Measurements from ENCODE around the gene CNP. TPM values are rescaled to one million over a fixed set of nuclear protein-coding genes. Genes with fewer than 3 reads are reported as not detected.

Gene CNP
- total and polyA plus RNA-seq, 10 of the 15 experiments (the other 5 are each of a cell fraction or from before 2014, with no cell fraction given), result 1.8 to 60.7 (median 31.4) TPM

DNA sequence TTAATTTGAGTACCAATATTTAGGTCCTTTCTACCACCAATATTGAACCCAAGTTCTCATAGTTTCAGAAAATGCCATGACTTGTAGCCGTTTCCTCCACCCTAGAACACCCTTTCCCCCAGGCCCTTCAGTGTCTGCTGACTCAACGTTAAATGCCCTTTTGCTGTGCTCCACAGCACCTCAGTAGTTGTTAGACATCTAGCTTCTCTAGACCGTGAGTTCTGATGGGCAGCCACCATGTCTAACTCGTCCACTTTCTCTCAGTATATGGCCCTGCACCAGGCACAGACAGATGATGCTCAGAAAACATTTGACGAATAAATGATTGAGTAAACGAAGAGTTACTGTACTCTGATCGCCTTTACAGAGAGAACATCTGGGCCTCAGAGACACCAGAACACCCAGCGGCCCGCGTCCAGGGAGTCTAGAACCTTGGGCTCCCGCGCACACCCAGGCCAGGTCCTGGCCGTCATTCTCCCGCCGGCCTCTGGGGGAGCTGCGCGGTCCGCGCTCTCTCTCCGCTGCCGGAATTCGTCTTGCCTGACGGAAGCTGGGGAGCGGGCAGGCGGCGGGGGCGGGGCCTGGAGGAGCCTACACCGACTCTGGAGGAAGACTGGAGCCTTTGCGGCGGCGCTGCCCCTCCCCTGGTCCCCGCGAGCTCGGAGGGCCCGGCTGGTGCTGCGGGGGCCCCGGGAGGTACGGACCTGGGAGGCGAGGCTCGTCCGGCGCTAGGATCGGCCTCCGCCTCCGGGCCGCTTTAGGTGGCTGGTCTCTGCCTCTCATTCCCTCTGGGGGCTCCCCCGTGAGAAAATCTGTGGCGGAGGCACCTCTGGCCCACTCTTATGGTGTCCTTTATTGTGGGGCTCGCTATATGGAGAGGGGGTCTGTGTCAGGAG lies 53.2 kb downstream of the CNP start, which contains the start of gene NKIRAS2 (continued):
- TF ChIP-seq, protein P1, sequence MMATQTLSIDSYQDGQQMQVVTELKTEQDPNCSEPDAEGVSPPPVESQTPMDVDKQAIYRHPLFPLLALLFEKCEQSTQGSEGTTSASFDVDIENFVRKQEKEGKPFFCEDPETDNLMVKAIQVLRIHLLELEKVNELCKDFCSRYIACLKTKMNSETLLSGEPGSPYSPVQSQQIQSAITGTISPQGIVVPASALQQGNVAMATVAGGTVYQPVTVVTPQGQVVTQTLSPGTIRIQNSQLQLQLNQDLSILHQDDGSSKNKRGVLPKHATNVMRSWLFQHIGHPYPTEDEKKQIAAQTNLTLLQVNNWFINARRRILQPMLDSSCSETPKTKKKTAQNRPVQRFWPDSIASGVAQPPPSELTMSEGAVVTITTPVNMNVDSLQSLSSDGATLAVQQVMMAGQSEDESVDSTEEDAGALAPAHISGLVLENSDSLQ (IDR thresholded peaks at IDR 0.05), result peak; percentile 65
- TF ChIP-seq EP300 (IDR thresholded peaks at IDR 0.05; ENCODE audit: borderline replicate concordance in 1 of 2, control insufficient read depth in 1 of 2, low read depth in 2 of 2, low read length in 2 of 2) (no peak), EGR1 (IDR thresholded peaks at IDR 0.05; ENCODE audit: borderline replicate concordance in 1 of 2, low read depth in 2 of 2, low read length in 2 of 2) (peak in 1 of 2 experiments; percentile 93; a peak in 2 of 3 replicates), FOS (IDR thresholded peaks at IDR 0.05; ENCODE audit: borderline replicate concordance, extremely low read depth, insufficient read length) (no peak), CBX5 (IDR thresholded peaks at IDR 0.05; ENCODE audit: low read depth) (no peak), TCF7 (IDR thresholded peaks at IDR 0.05; ENCODE audit: borderline replicate concordance) (no peak), PAX8 (IDR thresholded peaks at IDR 0.05) (no peak)
- TF ChIP-seq, protein P2, sequence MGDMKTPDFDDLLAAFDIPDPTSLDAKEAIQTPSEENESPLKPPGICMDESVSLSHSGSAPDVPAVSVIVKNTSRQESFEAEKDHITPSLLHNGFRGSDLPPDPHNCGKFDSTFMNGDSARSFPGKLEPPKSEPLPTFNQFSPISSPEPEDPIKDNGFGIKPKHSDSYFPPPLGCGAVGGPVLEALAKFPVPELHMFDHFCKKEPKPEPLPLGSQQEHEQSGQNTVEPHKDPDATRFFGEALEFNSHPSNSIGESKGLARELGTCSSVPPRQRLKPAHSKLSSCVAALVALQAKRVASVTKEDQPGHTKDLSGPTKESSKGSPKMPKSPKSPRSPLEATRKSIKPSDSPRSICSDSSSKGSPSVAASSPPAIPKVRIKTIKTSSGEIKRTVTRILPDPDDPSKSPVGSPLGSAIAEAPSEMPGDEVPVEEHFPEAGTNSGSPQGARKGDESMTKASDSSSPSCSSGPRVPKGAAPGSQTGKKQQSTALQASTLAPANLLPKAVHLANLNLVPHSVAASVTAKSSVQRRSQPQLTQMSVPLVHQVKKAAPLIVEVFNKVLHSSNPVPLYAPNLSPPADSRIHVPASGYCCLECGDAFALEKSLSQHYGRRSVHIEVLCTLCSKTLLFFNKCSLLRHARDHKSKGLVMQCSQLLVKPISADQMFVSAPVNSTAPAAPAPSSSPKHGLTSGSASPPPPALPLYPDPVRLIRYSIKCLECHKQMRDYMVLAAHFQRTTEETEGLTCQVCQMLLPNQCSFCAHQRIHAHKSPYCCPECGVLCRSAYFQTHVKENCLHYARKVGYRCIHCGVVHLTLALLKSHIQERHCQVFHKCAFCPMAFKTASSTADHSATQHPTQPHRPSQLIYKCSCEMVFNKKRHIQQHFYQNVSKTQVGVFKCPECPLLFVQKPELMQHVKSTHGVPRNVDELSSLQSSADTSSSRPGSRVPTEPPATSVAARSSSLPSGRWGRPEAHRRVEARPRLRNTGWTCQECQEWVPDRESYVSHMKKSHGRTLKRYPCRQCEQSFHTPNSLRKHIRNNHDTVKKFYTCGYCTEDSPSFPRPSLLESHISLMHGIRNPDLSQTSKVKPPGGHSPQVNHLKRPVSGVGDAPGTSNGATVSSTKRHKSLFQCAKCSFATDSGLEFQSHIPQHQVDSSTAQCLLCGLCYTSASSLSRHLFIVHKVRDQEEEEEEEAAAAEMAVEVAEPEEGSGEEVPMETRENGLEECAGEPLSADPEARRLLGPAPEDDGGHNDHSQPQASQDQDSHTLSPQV (IDR thresholded peaks at IDR 0.05), result no peak
- TF ChIP-seq, protein P3, sequence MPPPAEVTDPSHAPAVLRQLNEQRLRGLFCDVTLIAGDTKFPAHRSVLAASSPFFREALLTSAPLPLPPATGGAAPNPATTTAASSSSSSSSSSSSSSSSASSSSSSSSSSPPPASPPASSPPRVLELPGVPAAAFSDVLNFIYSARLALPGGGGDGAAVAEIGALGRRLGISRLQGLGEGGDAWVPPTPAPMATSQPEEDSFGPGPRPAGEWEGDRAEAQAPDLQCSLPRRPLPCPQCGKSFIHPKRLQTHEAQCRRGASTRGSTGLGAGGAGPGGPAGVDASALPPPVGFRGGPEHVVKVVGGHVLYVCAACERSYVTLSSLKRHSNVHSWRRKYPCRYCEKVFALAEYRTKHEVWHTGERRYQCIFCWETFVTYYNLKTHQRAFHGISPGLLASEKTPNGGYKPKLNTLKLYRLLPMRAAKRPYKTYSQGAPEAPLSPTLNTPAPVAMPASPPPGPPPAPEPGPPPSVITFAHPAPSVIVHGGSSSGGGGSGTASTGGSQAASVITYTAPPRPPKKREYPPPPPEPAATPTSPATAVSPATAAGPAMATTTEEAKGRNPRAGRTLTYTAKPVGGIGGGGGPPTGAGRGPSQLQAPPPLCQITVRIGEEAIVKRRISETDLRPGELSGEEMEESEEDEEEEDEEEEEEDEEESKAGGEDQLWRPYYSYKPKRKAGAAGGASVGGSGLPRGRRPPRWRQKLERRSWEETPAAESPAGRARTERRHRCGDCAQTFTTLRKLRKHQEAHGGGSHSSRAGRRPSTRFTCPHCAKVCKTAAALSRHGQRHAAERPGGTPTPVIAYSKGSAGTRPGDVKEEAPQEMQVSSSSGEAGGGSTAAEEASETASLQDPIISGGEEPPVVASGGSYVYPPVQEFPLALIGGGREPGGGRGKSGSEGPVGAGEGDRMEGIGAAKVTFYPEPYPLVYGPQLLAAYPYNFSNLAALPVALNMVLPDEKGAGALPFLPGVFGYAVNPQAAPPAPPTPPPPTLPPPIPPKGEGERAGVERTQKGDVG (CRISPR knock-in tag; IDR thresholded peaks at IDR 0.05), result no peak
